ENCODE data around the gene FSTL4.

GRCh38 chr5:133544346-133544745 lies 68.0 kb downstream of the FSTL4 start:
- TF ChIP-seq POLR2A (IDR thresholded peaks at IDR 0.05) (no peak), CTCF (IDR thresholded peaks at IDR 0.05) (no peak)

All from body of pancreas (tissue), 4 donors.